LHCN-M2 (cell line): ENCODE measurements around the gene PVRIG. TPM values are rescaled to one million over a fixed set of nuclear protein-coding genes. Genes with fewer than 3 reads are reported as not detected.
"Not testable (repeated sequence)": the region's sequence is repeated elsewhere in the genome, so short reads cannot be mapped to it uniquely, and the experiment has no call there.

ENCODE experiments used
- DNase-seq: peaks from one replicate; pipeline ENCODE4 v3.0.0-alpha.2; 2012; ENCODE audit warnings: low read depth
- total RNA-seq: library from RNA; depleted of rRNA; stranded (reverse); fragments of >200 nt; gene quantifications from 2 replicates; pipeline ENCODE4 v1.2.3, GENCODE V29; 2014

The PVRIG gene
- total RNA-seq, 1 experiment from 2014 or later, result not detected

DNA sequence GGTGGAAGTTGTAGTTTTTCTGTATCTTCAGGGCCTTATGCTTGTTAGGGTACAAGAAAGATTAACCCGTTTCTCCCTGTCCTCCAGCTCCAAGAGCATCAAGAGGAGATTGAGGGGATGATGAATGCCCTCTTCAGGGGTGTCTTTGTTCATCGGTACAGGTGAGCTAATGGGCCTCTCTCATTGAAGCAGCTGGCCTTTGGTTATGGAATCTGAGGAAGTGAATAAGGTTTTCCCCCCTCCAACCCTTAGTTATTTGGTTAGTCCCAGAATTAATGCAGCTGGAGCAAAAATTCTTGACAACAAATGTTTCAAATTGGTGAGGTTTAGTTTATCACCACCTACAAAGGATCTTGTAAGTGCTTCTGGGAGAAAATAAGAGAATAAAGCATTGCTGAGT is 24.5 kb upstream of the PVRIG start:
- no peak for DNase-seq

GRCh38 chr7:100195901-100196322 is 23.8 kb upstream of the PVRIG start:
- DNase-seq, result not testable (repeated sequence)

GRCh38 chr7:100198266-100198665 is 21.5 kb upstream of the PVRIG start:
- no peak for DNase-seq

DNA sequence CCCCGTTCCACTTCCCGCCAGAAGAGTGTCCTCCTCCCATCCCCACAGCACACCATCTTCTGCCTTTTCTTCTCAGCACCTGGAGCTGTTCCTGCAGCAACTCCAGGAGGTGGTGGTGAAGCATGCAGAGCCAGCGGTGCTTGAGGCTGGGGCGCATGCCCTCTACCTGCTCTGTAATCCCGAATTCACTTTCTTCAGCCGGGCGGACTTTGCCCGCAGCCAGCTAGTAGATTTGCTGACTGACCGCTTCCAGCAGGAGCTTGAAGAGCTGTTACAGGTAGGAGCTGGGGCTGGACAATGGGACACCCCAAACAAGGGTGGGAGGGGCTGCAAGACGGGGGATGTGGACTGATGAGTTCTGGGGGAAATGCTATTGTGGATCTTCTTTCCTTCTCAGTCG is 19.1 kb upstream of the PVRIG start:
- no peak for DNase-seq

DNA sequence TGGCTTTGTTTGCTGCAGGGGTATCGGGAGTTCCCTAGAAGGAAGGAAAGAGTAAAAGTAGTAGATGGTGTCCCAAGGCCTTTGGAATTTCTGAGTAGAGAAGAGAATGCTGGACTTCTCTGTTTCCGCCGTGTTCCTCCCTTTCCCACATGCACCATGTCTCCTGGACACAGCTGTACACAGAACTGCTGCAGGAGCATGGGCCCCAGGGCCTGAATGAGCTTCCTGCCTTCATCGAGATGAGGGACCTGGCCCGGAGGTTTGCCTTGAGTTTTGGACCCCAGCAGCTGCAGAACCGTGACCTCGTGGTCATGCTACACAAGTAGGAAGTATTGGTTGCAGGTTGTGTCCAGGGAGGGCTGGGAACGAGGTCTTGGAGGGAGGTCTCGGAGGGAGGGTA is 15.3 kb upstream of the PVRIG start:
- no peak for DNase-seq

- DNase-seq, result no peak
Observed at GRCh38 chr7:100208911-100209408, 10.8 kb upstream of the PVRIG start.

DNA sequence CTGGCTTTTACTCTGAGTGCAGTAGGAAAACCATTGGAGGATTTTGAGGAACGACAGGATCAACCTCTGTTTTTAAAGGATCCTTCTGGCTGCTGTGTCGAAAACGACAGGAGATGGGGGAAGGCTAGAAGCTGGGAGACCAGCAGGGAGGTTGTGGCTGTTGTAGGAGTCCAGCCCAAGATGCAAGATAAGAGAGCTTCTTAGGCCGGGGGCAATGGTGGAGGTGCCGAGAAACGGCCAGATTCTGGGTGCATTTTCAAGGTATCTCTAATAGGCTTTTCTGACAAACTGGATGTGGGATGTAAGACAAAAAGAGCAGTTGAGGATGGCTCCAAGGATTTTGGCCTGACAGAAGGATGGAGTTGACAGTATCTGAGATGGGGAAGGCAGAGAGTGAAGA is 10.3 kb upstream of the PVRIG start:
- no peak for DNase-seq

DNA sequence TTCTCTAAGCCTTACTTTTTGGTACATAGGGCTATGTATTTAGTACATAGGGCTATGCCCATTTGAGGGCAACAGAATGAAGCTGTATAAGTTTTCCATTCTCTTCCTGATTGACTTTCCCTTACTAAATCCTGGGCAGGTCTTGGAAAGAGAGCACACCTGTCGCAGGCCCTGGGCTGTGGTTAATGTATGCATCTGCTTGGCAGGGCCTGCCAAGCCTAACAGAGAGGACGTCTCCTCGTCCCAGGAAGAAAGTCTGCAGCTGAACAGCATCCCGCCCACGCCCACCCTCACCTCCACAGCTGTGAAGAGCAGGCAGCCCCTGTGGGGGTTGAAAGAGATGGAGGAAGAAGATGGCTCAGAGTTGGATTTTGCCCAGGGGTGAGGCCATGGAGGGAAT is 8.9 kb upstream of the PVRIG start:
- DNase-seq, result no peak

DNA sequence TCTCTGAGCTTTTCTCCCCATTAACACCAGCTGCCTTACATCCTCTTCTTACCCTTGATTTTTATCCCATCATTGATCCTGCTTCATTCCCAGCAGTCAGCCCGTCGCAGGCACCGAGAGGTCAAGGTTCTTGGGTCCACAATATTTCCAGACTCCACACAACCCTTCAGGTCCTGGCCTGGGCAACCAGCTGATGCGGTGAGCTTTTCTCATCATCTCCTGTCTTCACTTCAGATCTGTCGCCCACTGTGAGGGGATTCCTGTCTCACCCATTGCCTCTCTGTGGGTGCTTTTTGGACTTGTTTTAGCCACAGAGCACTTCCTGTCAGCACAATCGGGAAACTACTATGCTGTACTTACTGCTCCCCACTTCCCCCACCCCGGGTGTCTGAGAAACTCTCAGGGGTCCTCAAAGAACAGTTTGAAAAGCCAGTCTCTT is 8.4 kb upstream of the PVRIG start:
- DNase-seq, result no peak

GRCh38 chr7:100212631-100213286 is 7.0 kb upstream of the PVRIG start:
- DNase-seq, result no peak

- DNase-seq, result no peak
Observed at GRCh38 chr7:100213672-100214071, 6.1 kb upstream of the PVRIG start.

GRCh38 chr7:100214356-100214755 is 5.4 kb upstream of the PVRIG start:
- DNase-seq, result not testable (repeated sequence)

GRCh38 chr7:100215895-100216294 is 3.9 kb upstream of the PVRIG start:
- no peak for DNase-seq

- DNase-seq, result not testable (repeated sequence)
Observed at GRCh38 chr7:100217934-100218333, 1.8 kb upstream of the PVRIG start.

DNA sequence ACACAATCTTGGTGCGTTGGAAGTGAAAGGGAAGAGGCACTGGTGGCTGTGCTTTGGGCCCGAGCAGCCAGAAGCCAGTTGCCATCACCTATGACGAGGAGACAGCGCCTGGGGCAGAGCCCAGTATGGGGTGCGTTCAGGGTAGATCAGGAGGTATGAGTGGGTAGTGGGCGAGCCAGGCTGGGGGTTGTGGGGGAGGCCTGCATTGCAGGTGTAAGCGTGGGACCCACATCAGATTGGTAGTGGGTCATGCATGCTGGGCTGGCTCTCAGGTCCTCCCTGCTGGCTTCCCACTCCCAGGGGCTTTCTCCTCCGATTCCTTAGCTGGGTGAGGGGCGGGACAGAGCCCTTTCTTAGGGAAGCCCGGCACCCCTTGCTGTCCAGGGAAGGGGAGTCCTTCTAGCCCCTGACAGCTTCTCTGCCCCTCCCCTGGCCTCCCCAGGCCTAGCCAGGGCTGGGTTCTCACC is 445 bp upstream of the PVRIG start:
- no peak for DNase-seq

- no peak for DNase-seq
Observed at GRCh38 chr7:100220586-100221230, 959 bp downstream of the PVRIG start.

DNA sequence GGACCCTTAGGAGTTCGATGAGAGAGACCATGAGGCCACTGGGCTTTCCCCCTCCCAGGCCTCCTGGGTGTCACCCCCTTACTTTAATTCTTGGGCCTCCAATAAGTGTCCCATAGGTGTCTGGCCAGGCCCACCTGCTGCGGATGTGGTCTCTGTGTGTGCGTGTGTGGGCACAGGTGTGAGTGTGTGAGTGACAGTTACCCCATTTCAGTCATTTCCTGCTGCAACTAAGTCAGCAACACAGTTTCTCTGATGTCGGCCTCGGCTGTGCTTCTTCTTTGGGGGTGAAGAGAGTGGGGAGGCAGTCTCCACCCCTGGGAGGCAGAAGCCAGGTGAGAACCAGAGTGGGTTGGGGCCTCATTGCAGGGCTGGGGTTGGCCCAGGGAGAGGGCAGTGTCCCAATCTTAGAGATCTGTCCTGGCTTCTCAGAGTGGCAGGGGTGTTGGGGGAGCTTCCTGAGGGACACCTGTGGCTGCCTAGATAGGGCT is 1.5 kb downstream of the PVRIG start:
- no peak for DNase-seq

GRCh38 chr7:100221767-100222444 is 2.2 kb downstream of the PVRIG start:
- no peak for DNase-seq

- no peak for DNase-seq
Observed at GRCh38 chr7:100222445-100223132, 2.8 kb downstream of the PVRIG start.

- not testable (repeated sequence) for DNase-seq
Observed at GRCh38 chr7:100223376-100223927, 3.7 kb downstream of the PVRIG start.

GRCh38 chr7:100224891-100225290 is 5.1 kb downstream of the PVRIG start:
- DNase-seq, result not testable (repeated sequence)
